Neural crest cell (in vitro differentiated cells): ENCODE results near the gene CD82. TPM values are rescaled to one million over a fixed set of nuclear protein-coding genes. Genes with fewer than 3 reads are reported as not detected.
A peak's percentile ranks its signal among the peaks of the same experiment; 100 is the strongest.

Experiments
- DNase-seq: peaks from one replicate; pipeline ENCODE4 v3.0.0; 2021; ENCODE audit warnings: low read depth, mixed read lengths, low spot score
- H3K27ac Mint-ChIP-seq: one replicate; pipeline ENCODE4 v1.8.0; 2021; ENCODE audit warnings: mild to moderate bottlenecking, mixed read lengths; ENCODE audit not compliant: unreplicated experiment
- H3K27me3 Mint-ChIP-seq: 2 replicates; pipeline ENCODE4 v1.8.0; 2021; ENCODE audit warnings: low read depth, mild to moderate bottlenecking, mixed read lengths
- H3K36me3 Mint-ChIP-seq: 2 replicates; pipeline ENCODE4 v1.8.0; 2021; ENCODE audit warnings: low read depth, mild to moderate bottlenecking, mixed read lengths
- H3K4me1 Mint-ChIP-seq: 2 replicates; pipeline ENCODE4 v1.8.0; 2021; ENCODE audit warnings: mixed read lengths
- H3K4me3 Mint-ChIP-seq: one replicate; pipeline ENCODE4 v1.8.0; 2021; ENCODE audit warnings: mild to moderate bottlenecking, mixed read lengths
- H3K9me3 Mint-ChIP-seq: 2 replicates; pipeline ENCODE4 v1.8.0; 2021; ENCODE audit warnings: mixed read lengths
- CTCF ChIP-seq: fragments of 200-600 bp; sonication (generic); conservative IDR thresholded peaks from 2 replicates; pipeline ENCODE4 v1.5.0; 2021; ENCODE audit warnings: antibody characterized with exemption, mild to moderate bottlenecking
- total RNA-seq: library from RNA; stranded (reverse); gene quantifications from 2 replicates; pipeline ENCODE4 v1.2.1, GENCODE V29; 2021

The CD82 gene
- total RNA-seq, 1 donor from 2014 or later, result 14.1 TPM

GRCh38 chr11:44617671-44618461 is 52.4 kb downstream of the CD82 start:
- DNase-seq, result no peak
- no peaks in the 10 kb centered on the region for H3K27me3 Mint-ChIP-seq
- peaks cover 31% of the 10 kb centered on the region for H3K4me1 Mint-ChIP-seq
- no peak for TF ChIP-seq CTCF
- H3K36me3 Mint-ChIP-seq, result no peaks in the 10 kb centered on the region
- H3K27ac Mint-ChIP-seq, result no peak overlapping the region
- H3K9me3 Mint-ChIP-seq, result no peaks in the 10 kb centered on the region
- H3K4me3 Mint-ChIP-seq, result no peak overlapping the region

- no peaks in the 10 kb centered on the region for H3K9me3 Mint-ChIP-seq
- H3K4me1 Mint-ChIP-seq, result peaks cover 36% of the 10 kb centered on the region
- no peak overlapping the region for H3K27ac Mint-ChIP-seq
- H3K4me3 Mint-ChIP-seq, result no peak overlapping the region
- H3K27me3 Mint-ChIP-seq, result no peaks in the 10 kb centered on the region
- H3K36me3 Mint-ChIP-seq, result no peaks in the 10 kb centered on the region
- no peak for DNase-seq
- no peak for TF ChIP-seq CTCF
Observed at GRCh38 chr11:44618561-44619425, 53.3 kb downstream of the CD82 start.

- TF ChIP-seq CTCF, result no peak
- Mint-ChIP-seq H3K4me1 (peaks cover 32% of the 10 kb centered on the region), H3K4me3 (no peak overlapping the region), H3K27me3 (no peaks in the 10 kb centered on the region), H3K27ac (no peak overlapping the region), H3K9me3 (no peaks in the 10 kb centered on the region), H3K36me3 (no peaks in the 10 kb centered on the region)
- DNase-seq, result no peak
Observed at GRCh38 chr11:44620328-44620725, 54.9 kb downstream of the CD82 start.

- TF ChIP-seq CTCF, result peak; percentile 99
- no peaks in the 10 kb centered on the region for H3K27me3 Mint-ChIP-seq
- H3K27ac Mint-ChIP-seq, result peak overlapping the region; percentile 57
- no peak overlapping the region for H3K4me3 Mint-ChIP-seq
- peak; percentile 90 for DNase-seq
- no peaks in the 10 kb centered on the region for H3K9me3 Mint-ChIP-seq
- H3K4me1 Mint-ChIP-seq, result peaks cover 28% of the 10 kb centered on the region
- no peaks in the 10 kb centered on the region for H3K36me3 Mint-ChIP-seq
Observed at GRCh38 chr11:44621140-44621681, 55.7 kb downstream of the CD82 start.

GRCh38 chr11:44621784-44622183 is 56.3 kb downstream of the CD82 start:
- Mint-ChIP-seq H3K4me3 (no peak overlapping the region), H3K4me1 (peaks cover 24% of the 10 kb centered on the region), H3K27me3 (no peaks in the 10 kb centered on the region), H3K27ac (no peak overlapping the region), H3K9me3 (no peaks in the 10 kb centered on the region), H3K36me3 (no peaks in the 10 kb centered on the region)
- no peak for DNase-seq
- no peak for TF ChIP-seq CTCF
